SU-DHL-6 (cell line): ENCODE measurements around the gene CTDSPL.

ENCODE experiments used
- H2AFZ ChIP-seq: fragments of 200-600 bp; sonication (generic); 2 replicates; pipeline ENCODE4 v1.6.1; 2014; ENCODE audit warnings: low read depth, mild to moderate bottlenecking, moderate library complexity, mixed read lengths, antibody characterized with exemption, low read length; ENCODE audit not compliant: severe bottlenecking
- H3F3A ChIP-seq: fragments of 200-600 bp; shearing (Covaris generic); 2 replicates; pipeline ENCODE4 v1.6.0; 2016; ENCODE audit warnings: antibody characterized with exemption, mild to moderate bottlenecking; ENCODE audit not compliant: insufficient read depth
- H3K27ac ChIP-seq: fragments of 200-600 bp; sonication (generic); 2 replicates; pipeline ENCODE4 v1.5.1; 2016; ENCODE audit warnings: low read depth, mild to moderate bottlenecking, low read length, moderate library complexity, mixed read lengths
- H3K27me3 ChIP-seq: fragments of 200-600 bp; sonication (generic), shearing (Covaris generic); 2 replicates; pipeline ENCODE4 v1.6.0; 2014; ENCODE audit warnings: mild to moderate bottlenecking, low read length
- H3K36me3 ChIP-seq: fragments of 200-600 bp; sonication (generic); 2 replicates; pipeline ENCODE4 v1.6.1; 2014; ENCODE audit warnings: mild to moderate bottlenecking, low read length, mixed read lengths
- H3K4me2 ChIP-seq: fragments of 300-600, 200-600 bp; shearing (Covaris generic), sonication (generic); 2 replicates; pipeline ENCODE4 v1.6.0; 2014; ENCODE audit warnings: low read length, low read depth, mild to moderate bottlenecking; ENCODE audit not compliant: poor library complexity, severe bottlenecking
- H3K4me3 ChIP-seq: fragments of 200-600 bp; sonication (generic); 2 replicates; pipeline ENCODE4 v1.5.1; 2014; ENCODE audit warnings: antibody characterized with exemption, low read length, mild to moderate bottlenecking, mixed read lengths; ENCODE audit not compliant: insufficient read depth, poor library complexity, severe bottlenecking
- H3K79me2 ChIP-seq: fragments of 200-600 bp; sonication (generic); 2 replicates; pipeline ENCODE4 v1.6.1; 2014; ENCODE audit warnings: mild to moderate bottlenecking, low read length, moderate library complexity; ENCODE audit not compliant: insufficient read depth
- H3K9ac ChIP-seq: fragments of 200-600 bp; sonication (generic); 2 replicates; pipeline ENCODE4 v1.7.0; 2014; ENCODE audit warnings: mild to moderate bottlenecking, low read length
- H3K9me2 ChIP-seq: fragments of 200-600 bp; sonication (generic); replicated peaks from 2 replicates; pipeline ENCODE4 v1.6.1; 2014; ENCODE audit warnings: low read length; ENCODE audit not compliant: insufficient read depth
- H3K9me3 ChIP-seq: fragments of 200-600 bp; sonication (generic); 2 replicates; pipeline ENCODE4 v1.6.1; 2014; ENCODE audit warnings: low read length, mixed read lengths; ENCODE audit not compliant: insufficient read depth
- H4K20me1 ChIP-seq: fragments of 200-600 bp; sonication (generic); 2 replicates; pipeline ENCODE4 v1.6.1; 2014; ENCODE audit warnings: low read depth, mild to moderate bottlenecking, antibody characterized with exemption, low read length, moderate library complexity, mixed read lengths
- EZH2phosphoT487 ChIP-seq: fragments of 200-600 bp; sonication (generic), shearing (Covaris generic); conservative IDR thresholded peaks from 2 replicates; pipeline ENCODE4 v1.6.1; 2018; ENCODE audit warnings: mild to moderate bottlenecking, antibody characterized with exemption, low read length, moderate library complexity, mixed read lengths
- TF ChIP-seq, protein P1 (sequence below): fragments of 200-600 bp; sonication (generic); IDR thresholded peaks from one replicate; pipeline ENCODE4 v1.5.1; 2017; ENCODE audit warnings: antibody characterized with exemption, mild to moderate bottlenecking, low read length, moderate library complexity; ENCODE audit not compliant: insufficient read depth, poor library complexity, severe bottlenecking

CTDSPL gene

DNA sequence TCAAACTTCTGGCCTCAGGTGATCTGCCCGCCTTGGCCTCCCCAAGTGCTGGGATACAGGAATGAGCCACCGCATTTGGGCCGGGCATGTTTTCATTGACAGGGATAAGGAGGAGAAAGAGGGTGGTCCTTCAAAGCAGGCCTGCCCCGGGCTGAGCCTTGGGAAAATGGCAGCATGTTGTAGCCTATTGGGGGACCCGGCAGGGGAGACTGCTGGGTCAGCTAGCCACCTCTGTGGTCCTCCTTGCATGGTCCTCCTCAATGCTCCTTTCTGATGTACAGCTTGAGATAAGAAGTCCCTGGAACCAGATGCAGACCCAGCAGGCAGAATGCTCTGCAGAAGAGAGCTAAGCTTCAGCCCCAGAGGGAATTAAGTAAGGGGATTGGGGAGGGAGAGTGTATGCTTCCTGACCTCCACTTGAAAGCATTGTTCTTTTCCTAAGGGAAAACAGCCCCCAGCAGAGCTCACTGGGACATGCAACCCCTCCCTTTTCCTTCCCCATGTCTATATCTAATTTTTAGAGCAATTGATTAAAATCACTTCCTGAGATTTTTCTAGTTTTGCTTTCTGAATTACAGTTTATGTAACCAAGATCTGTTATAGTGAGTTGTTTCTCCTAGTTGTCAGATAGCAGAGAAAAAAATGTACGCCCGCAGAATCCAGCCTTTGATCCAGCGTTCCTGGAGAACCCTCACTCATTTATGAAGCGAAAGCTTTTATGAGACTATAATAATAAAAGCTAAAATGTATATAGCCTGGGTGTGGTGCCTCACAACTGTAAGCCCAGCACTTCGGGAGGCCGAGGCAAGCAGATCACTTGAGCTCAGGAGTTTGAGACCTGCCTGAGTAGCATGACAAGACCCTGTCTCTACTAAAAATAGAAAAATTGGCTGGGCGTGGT, 80.2 kb downstream of the CTDSPL start:
- no peaks in the 10 kb centered on the region for H3K36me3 ChIP-seq

DNA sequence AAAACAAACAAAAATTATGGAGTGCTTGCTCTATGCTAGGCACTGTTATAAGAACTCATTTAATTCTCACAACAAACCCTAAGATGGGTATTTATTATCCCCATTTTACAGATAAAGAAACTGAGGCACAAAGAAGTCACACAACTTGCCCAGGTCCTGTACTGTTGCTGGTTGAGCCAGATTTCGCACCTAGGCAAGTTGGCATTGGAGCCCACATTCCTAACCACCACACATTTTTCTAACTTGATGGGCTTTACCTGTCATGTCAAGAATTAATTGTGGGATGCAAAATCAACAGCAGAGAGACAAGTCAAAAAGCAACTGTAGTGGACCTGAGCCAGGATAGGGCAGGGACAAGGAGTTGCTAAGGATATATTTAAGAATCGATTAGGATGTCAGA, 81.0 kb downstream of the CTDSPL start:
- Histone ChIP-seq H3K79me2 (no peaks in the 10 kb centered on the region), H2AFZ (no peak overlapping the region), H3K27me3 (no peaks in the 10 kb centered on the region), H3K36me3 (no peaks in the 10 kb centered on the region), H4K20me1 (no peaks in the 10 kb centered on the region), H3F3A (no peaks in the 10 kb centered on the region), H3K9me2 (no peaks in the 10 kb centered on the region), H3K4me3 (no peak overlapping the region), H3K9ac (no peak overlapping the region), H3K9me3 (no peaks in the 10 kb centered on the region), H3K27ac (no peak overlapping the region), H3K4me2 (no peak overlapping the region)
- TF ChIP-seq, protein P1, sequence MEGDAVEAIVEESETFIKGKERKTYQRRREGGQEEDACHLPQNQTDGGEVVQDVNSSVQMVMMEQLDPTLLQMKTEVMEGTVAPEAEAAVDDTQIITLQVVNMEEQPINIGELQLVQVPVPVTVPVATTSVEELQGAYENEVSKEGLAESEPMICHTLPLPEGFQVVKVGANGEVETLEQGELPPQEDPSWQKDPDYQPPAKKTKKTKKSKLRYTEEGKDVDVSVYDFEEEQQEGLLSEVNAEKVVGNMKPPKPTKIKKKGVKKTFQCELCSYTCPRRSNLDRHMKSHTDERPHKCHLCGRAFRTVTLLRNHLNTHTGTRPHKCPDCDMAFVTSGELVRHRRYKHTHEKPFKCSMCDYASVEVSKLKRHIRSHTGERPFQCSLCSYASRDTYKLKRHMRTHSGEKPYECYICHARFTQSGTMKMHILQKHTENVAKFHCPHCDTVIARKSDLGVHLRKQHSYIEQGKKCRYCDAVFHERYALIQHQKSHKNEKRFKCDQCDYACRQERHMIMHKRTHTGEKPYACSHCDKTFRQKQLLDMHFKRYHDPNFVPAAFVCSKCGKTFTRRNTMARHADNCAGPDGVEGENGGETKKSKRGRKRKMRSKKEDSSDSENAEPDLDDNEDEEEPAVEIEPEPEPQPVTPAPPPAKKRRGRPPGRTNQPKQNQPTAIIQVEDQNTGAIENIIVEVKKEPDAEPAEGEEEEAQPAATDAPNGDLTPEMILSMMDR = no peak

More for the DNA sequence above, 80.2 kb downstream of the CTDSPL start:
- Histone ChIP-seq H3K27ac (no peak overlapping the region), H3K9ac (no peak overlapping the region), H3F3A (no peaks in the 10 kb centered on the region), H3K4me3 (no peak overlapping the region), H2AFZ (no peak overlapping the region), H4K20me1 (no peaks in the 10 kb centered on the region), H3K9me3 (no peaks in the 10 kb centered on the region), H3K27me3 (no peaks in the 10 kb centered on the region), H3K4me2 (no peak overlapping the region), H3K79me2 (no peaks in the 10 kb centered on the region), H3K9me2 (no peaks in the 10 kb centered on the region)
- no peak for TF ChIP-seq EZH2phosphoT487
- TF ChIP-seq, protein P1 = no peak

DNA sequence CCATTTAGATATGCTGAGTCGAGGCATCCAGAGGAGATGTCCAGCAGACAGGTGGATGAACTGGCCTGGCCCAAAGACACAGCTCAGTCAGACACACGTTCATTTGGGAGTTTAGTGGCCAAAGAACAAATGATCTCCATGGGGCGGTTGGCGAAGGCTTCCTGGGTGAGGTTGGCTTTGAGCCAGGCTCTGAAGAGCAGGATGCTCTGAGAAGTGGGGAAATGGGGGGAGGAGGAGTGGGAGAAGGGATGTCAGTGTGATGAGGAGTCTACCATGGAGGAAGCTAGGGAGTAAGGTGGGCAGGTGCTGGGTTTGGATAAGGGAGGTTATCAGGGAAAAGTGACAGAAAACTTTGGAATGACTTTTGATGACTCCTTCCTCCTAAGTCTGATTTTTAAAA, 81.4 kb downstream of the CTDSPL start:
- no peak overlapping the region for H3K4me3 ChIP-seq
- H2AFZ ChIP-seq = no peak overlapping the region

More for the DNA sequence above, 81.4 kb downstream of the CTDSPL start:
- H3K9ac ChIP-seq = no peak overlapping the region
- TF ChIP-seq, protein P1 = no peak
- TF ChIP-seq EZH2phosphoT487 = no peak
- H3K9me2 ChIP-seq = no peaks in the 10 kb centered on the region
- no peak overlapping the region for H3K27ac ChIP-seq
- no peaks in the 10 kb centered on the region for H3K79me2 ChIP-seq
- H3K4me2 ChIP-seq = no peak overlapping the region
- no peaks in the 10 kb centered on the region for H3K9me3 ChIP-seq
- H3F3A ChIP-seq = no peaks in the 10 kb centered on the region
- H3K36me3 ChIP-seq = no peaks in the 10 kb centered on the region
- H3K27me3 ChIP-seq = no peaks in the 10 kb centered on the region
- H4K20me1 ChIP-seq = no peaks in the 10 kb centered on the region
